GM19467 (cell line): ENCODE measurements around the gene TRIM28.

Experiments used
- ATAC-seq: cut with Tn5 transposase; IDR thresholded peaks from one replicate; pipeline ENCODE4 v1.9.1; 2021; ENCODE audit warnings: mild to moderate bottlenecking, moderate library complexity; ENCODE audit not compliant: unreplicated experiment

Gene TRIM28

GRCh38 chr19:58559275-58560006, 15.6 kb downstream of the TRIM28 start:
- ATAC-seq: peak; percentile 13

GRCh38 chr19:58560007-58560887, 16.4 kb downstream of the TRIM28 start:
- no peak for ATAC-seq

- no peak for ATAC-seq
Observed at GRCh38 chr19:58560921-58561320, 17.1 kb downstream of the TRIM28 start.

GRCh38 chr19:58561373-58562121, 17.7 kb downstream of the TRIM28 start:
- ATAC-seq: no peak

GRCh38 chr19:58562122-58563033, 18.5 kb downstream of the TRIM28 start:
- ATAC-seq: no peak

- no peak for ATAC-seq
Observed at GRCh38 chr19:58563034-58563573, 19.2 kb downstream of the TRIM28 start.

- ATAC-seq: no peak
Observed at GRCh38 chr19:58563823-58564222, 20.0 kb downstream of the TRIM28 start.

- ATAC-seq: no peak
Observed at GRCh38 chr19:58566989-58567388, 23.1 kb downstream of the TRIM28 start.

GRCh38 chr19:58568453-58569130, 24.7 kb downstream of the TRIM28 start:
- ATAC-seq: no peak

- ATAC-seq: no peak
Observed at GRCh38 chr19:58569191-58569942, 25.5 kb downstream of the TRIM28 start.

GRCh38 chr19:58569943-58570670, 26.2 kb downstream of the TRIM28 start:
- no peak for ATAC-seq

- no peak for ATAC-seq
Observed at GRCh38 chr19:58570770-58571574, 27.1 kb downstream of the TRIM28 start.

- no peak for ATAC-seq
Observed at GRCh38 chr19:58571575-58571947, 27.7 kb downstream of the TRIM28 start.

- ATAC-seq: no peak
Observed at GRCh38 chr19:58572026-58572817, 28.4 kb downstream of the TRIM28 start.

GRCh38 chr19:58572818-58573657, 29.2 kb downstream of the TRIM28 start, which contains the start of gene MZF1:
MZF1 (minus strand) TSS chr19:58573335; CDS start chr19:58571389, 1,946 bp downstream.
- peak; percentile 48 for ATAC-seq
